Transverse colon (tissue), 3 donors: ENCODE data around the gene LILRA1.
"Not testable (repeated sequence)": the region's sequence is repeated elsewhere in the genome, so short reads cannot be mapped to it uniquely, and the experiment has no call there.

Experiments used
- EP300 ChIP-seq: sonication (generic); formaldehyde crosslinking; IDR thresholded peaks from one replicate; pipeline ENCODE4 v1.6.1; 2017; ENCODE audit warnings: antibody characterized with exemption, low read depth
- POLR2A ChIP-seq: fragments of 450-650 bp; IDR thresholded peaks from one replicate; pipeline ENCODE4 v1.6.1; 2016; ENCODE audit warnings: antibody characterized with exemption, mild to moderate bottlenecking, moderate library complexity
- TF ChIP-seq, protein P1 (sequence below), 5 experiments: fragments of 200-600 bp in 3 of 5; fragments of 450-650 bp in 2 of 5; sonication (generic) in 3 of 5; IDR thresholded peaks; 1 replicate in 2 of 5; 2 replicates in 3 of 5; pipeline ENCODE4 v1.5.1; 2016 to 2017; ENCODE audit warnings: antibody characterized with exemption in 5 of 5, inconsistent platforms in 3 of 5, mild to moderate bottlenecking in 2 of 5, moderate library complexity in 1 of 5

DNA sequence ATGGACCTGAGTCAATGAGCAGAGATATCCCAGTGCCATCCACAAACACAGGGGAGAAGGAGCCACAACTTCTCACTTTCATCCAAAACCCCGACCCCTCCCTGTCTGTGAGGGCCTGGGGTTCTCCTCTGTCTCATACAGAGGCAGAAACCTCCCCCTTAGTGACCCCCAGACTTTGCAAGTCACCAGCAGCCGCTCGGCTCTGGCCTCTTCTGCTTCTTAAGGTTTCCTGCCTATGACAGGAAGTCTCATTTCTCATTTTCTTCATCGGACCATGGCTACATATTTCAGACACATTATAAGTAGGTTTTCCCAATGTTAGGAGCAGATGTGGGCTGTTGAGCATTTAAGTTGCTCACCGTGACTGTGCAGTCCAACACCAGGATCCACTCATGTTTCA is 49.5 kb downstream of the LILRA1 start:
- TF ChIP-seq, protein P1, sequence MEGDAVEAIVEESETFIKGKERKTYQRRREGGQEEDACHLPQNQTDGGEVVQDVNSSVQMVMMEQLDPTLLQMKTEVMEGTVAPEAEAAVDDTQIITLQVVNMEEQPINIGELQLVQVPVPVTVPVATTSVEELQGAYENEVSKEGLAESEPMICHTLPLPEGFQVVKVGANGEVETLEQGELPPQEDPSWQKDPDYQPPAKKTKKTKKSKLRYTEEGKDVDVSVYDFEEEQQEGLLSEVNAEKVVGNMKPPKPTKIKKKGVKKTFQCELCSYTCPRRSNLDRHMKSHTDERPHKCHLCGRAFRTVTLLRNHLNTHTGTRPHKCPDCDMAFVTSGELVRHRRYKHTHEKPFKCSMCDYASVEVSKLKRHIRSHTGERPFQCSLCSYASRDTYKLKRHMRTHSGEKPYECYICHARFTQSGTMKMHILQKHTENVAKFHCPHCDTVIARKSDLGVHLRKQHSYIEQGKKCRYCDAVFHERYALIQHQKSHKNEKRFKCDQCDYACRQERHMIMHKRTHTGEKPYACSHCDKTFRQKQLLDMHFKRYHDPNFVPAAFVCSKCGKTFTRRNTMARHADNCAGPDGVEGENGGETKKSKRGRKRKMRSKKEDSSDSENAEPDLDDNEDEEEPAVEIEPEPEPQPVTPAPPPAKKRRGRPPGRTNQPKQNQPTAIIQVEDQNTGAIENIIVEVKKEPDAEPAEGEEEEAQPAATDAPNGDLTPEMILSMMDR (IDR thresholded peaks at IDR 0.05) = not testable (repeated sequence)
- not testable (repeated sequence) for TF ChIP-seq POLR2A, EP300
